ENCODE measurements around the gene ATP8B4.

DNA sequence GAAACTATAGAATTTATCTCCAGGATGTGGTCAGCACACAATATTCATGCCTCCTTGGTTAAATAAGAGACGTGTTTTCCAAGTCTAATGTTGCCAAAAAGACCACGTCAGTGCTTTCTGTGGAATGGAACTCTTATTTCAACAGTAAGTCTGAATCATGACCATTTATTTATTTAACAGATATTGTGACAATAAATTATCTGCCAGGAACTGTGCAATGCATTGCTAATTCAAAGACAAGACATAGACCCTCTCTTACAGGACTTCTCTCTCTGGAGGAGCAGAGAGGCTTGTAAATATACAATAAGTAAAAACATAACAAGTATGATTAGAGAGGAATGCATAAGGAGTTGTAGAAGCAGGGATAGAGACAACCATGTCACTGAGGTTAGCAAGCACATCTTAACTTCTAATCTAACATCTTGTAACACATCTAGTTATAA, 270.7 kb downstream of the ATP8B4 start:
- TF ChIP-seq BACH1 (IDR thresholded peaks at IDR 0.05; ENCODE audit: low read length) (no peak), POLR2A (IDR thresholded peaks at IDR 0.05; ENCODE audit: control extremely low read depth in 1 of 2, low read depth in 2 of 2, low read length in 2 of 2) (no peak), CTCF (IDR thresholded peaks at IDR 0.05; ENCODE audit: control extremely low read depth in 1 of 3, insufficient read depth in 1 of 3, low read depth in 1 of 3, low read length in 3 of 3) (no peak), RAD21 (IDR thresholded peaks at IDR 0.05 in 1 of 2, conservative IDR thresholded peaks at IDR 0.05 in 1 of 2; ENCODE audit: low read depth in 2 of 2, low read length in 2 of 2) (no peak), ATF3 (IDR thresholded peaks at IDR 0.05; ENCODE audit: insufficient read depth, low read depth, low read length) (no peak), EGR1 (IDR thresholded peaks at IDR 0.05; ENCODE audit: borderline replicate concordance, low read depth, low read length) (no peak), CREB1 (IDR thresholded peaks at IDR 0.05) (no peak), SUZ12 (IDR thresholded peaks at IDR 0.05; ENCODE audit: low read length) (no peak), SIN3A (conservative IDR thresholded peaks at IDR 0.05 in 1 of 2, IDR thresholded peaks at IDR 0.05 in 1 of 2; ENCODE audit: low read depth in 1 of 2, low read length in 2 of 2) (no peak), CEBPB (IDR thresholded peaks at IDR 0.05; ENCODE audit: low read depth, low read length) (no peak)
